ENCODE data around the gene SPINK7. TPM values are rescaled to one million over a fixed set of nuclear protein-coding genes. Genes with fewer than 3 reads are reported as not detected.

The SPINK7 gene
- total and polyA plus RNA-seq, 2 of the 4 experiments (the other 2 are of a cell fraction): not detected

DNA sequence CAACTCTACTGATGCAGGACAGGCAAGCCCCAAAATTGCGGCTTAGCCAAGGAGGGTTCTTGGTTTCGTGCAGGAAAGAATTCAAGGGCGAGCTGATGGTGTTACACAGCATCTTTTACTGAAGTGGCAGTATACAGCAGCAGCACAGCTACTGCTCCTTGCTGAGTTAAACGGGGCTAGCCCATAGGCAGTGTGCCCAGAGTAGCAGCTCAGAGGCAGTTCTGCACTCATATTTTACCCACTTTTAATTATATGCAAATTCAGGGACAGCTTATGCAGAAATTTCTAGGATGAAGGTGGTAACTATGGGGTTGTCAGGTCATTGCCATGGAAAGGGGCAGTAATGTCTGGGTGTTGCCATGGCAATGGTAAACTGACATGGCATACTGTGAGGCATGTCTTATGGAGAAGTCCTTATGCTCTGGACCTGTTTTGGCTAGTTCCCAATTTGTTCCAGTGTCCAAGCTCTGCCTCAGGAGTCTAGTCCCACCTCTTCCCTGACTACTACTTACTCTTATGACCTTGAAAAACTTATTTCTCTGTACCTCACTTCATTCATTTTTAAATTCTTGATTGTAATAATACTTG is 21.1 kb downstream of the SPINK7 start:
- Histone ChIP-seq H3K4me3 (ENCODE audit: insufficient read depth, low read depth, low read length) (no peak overlapping the region), H4K20me1 (ENCODE audit: insufficient read depth, low read length) (no peaks in the 10 kb centered on the region), H4K5ac (ENCODE audit: low read depth, low read length) (no peak overlapping the region), H3K4me2 (ENCODE audit: low read depth, low read length) (no peak overlapping the region), H3K4ac (ENCODE audit: low read depth, low read length) (no peak overlapping the region), H3K27ac (ENCODE audit: insufficient read depth, low read length) (no peak overlapping the region), H2AK5ac (ENCODE audit: low read depth, low read length) (no peak overlapping the region), H2BK120ac (ENCODE audit: low read depth, low read length) (no peak overlapping the region), H2AFZ (replicated peaks; ENCODE audit: low read length, poor library complexity) (no peak overlapping the region), H3K79me1 (ENCODE audit: low read depth in 1 of 2, low read length in 2 of 2) (no peaks in the 10 kb centered on the region), H2AK9ac (replicated peaks; ENCODE audit: low read depth, low read length, poor library complexity) (no peak overlapping the region), H3K14ac (replicated peaks; ENCODE audit: low read depth, low read length) (no peak overlapping the region), H3K9ac (ENCODE audit: low read depth, low read length) (no peak overlapping the region), H4K91ac (ENCODE audit: insufficient read depth, low read depth, low read length) (no peak overlapping the region), H3K27me3 (ENCODE audit: control insufficient read depth, insufficient read depth, low read length) (no peaks in the 10 kb centered on the region), H3K36me3 (ENCODE audit: control insufficient read depth, insufficient read depth, low read length) (no peaks in the 10 kb centered on the region), H3K18ac (ENCODE audit: low read depth, low read length) (no peak overlapping the region), H3K9me1 (ENCODE audit: insufficient read depth, low read length) (no peaks in the 10 kb centered on the region), H3K9me3 (ENCODE audit: control insufficient read depth, insufficient read depth, low read length) (no peaks in the 10 kb centered on the region), H2BK15ac (ENCODE audit: low read depth, low read length) (no peak overlapping the region), H2BK20ac (ENCODE audit: low read depth, low read length) (no peak overlapping the region), H4K8ac (ENCODE audit: low read depth in 2 of 2, low read length in 2 of 2) (no peak overlapping the region), H3K56ac (ENCODE audit: extremely low read depth, insufficient read depth, low read length) (no peak overlapping the region), H3K4me1 (ENCODE audit: control insufficient read depth, insufficient read depth, low read length) (no peaks in the 10 kb centered on the region), H3K23ac (ENCODE audit: low read depth, low read length) (no peak overlapping the region), H2BK5ac (ENCODE audit: low read depth, low read length, poor library complexity, severe bottlenecking) (no peak overlapping the region)
- in situ Hi-C loops (cut with MboI; ENCODE audit: low sequenced_read_pairs) (no loop called here), dilution Hi-C loops (cut with HindIII; ENCODE audit: low sequenced_read_pairs, unreplicated experiment) (no loop called here), intact Hi-C loops (cut with micrococcal nuclease) (no loop called here)
- ATAC-seq (ENCODE audit: low read depth) (no peak), DNase-seq (no peak)
- WGBS, 2 experiments (ENCODE audit: extremely low coverage in 2 of 2, insufficient read length in 1 of 2): no CpG with 5 or more reads among the region's 4 CpGs
- POLR2A ChIA-PET (ENCODE audit: unreplicated experiment): no interaction called here
- no TSS peak for BruUV-seq (replicated peaks)
- TF ChIP-seq FOS (IDR thresholded peaks at IDR 0.05; ENCODE audit: low read depth, low read length) (no peak), SMC3 (IDR thresholded peaks at IDR 0.05; ENCODE audit: low read depth, low read length) (no peak), ELK1 (IDR thresholded peaks at IDR 0.05; ENCODE audit: borderline replicate concordance, low read depth, low read length) (no peak), BHLHE40 (IDR thresholded peaks at IDR 0.05; ENCODE audit: low read depth, low read length) (no peak), MAFK (IDR thresholded peaks at IDR 0.05; ENCODE audit: low read depth, low read length) (no peak), CEBPB (IDR thresholded peaks at IDR 0.05; ENCODE audit: low read depth, low read length) (no peak), NFE2L2 (IDR thresholded peaks at IDR 0.05; ENCODE audit: low read depth, low read length) (no peak), RAD21 (IDR thresholded peaks at IDR 0.05; ENCODE audit: low read length) (no peak), RFX5 (IDR thresholded peaks at IDR 0.05; ENCODE audit: low read depth, low read length) (no peak), MXI1 (IDR thresholded peaks at IDR 0.05; ENCODE audit: borderline replicate concordance, low read depth, low read length) (no peak), CHD1 (IDR thresholded peaks at IDR 0.05; ENCODE audit: low read depth, low read length) (no peak)
- CTCF ChIA-PET: no interaction called here
